ENCODE data around the gene TKFC. TPM values are rescaled to one million over a fixed set of nuclear protein-coding genes. Genes with fewer than 3 reads are reported as not detected.

Gene TKFC
- total RNA-seq, 1 experiment from 2014 or later = 82.3 TPM

DNA sequence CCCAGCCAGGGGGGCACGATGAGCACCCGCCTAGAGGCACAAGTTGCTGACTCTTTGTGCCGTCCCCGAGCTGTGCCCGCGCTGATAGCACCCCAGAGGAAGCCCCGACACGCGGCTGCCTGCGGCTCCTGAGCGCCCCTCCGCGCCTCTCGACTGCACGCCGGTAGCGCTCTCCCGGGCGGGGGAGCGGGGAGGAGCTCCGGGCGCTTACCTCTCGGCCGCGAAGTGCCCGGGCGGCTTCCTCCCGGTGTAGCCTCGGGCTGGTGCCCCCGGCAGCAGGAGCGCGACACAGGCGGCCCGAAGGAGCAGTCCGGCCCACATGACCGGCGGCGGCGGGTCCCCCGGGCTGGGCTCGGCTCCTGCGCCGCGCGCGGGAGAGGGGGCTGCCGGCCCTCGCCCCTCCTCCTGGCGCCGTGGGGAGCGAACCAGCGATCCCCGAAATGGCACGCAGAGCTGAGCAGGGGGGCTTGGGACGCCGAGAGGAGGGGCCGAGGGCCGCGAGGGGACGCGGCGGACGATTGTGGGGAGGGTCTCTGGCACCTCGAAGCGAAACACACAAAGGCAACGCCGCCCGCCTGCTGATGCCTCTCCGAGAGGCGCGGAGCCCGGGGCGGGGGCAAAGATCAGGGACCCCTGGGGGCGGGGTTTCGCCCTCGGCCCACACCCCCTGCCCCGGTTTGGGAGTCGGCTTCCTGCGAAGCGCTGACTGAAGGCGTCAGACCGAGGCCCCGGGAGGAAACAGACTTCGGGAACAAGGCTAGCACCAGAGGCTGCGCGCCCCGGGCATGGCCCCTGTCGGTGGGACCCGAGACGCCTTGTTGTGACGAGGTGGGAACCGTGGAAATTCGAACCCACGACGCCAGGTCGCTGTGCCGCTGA, 38.1 kb upstream of the TKFC start, which contains the start of gene VWCE:
Gene VWCE (minus strand): TSS at position 600 of the 879 bp plus-strand sequence. CDS start 279 bp downstream, at position 321.
- peaks cover 12% of the 10 kb centered on the region for H3K36me3 ChIP-seq (ENCODE audit: insufficient read depth, low read length, poor library complexity, severe bottlenecking)
- BruUV-seq (replicated peaks) = no TSS peak
- DNase-seq (ENCODE audit: low spot score) = peak; percentile 88
- H3K4me3 ChIP-seq (ENCODE audit: low read depth, low read length, poor library complexity, severe bottlenecking) = peak within 1 kb of the TSS; percentile 61
- no peaks in the 10 kb centered on the region for H3K27me3 ChIP-seq (replicated peaks; ENCODE audit: insufficient read depth, low read depth, low read length, poor library complexity)
- TF ChIP-seq, protein P1, sequence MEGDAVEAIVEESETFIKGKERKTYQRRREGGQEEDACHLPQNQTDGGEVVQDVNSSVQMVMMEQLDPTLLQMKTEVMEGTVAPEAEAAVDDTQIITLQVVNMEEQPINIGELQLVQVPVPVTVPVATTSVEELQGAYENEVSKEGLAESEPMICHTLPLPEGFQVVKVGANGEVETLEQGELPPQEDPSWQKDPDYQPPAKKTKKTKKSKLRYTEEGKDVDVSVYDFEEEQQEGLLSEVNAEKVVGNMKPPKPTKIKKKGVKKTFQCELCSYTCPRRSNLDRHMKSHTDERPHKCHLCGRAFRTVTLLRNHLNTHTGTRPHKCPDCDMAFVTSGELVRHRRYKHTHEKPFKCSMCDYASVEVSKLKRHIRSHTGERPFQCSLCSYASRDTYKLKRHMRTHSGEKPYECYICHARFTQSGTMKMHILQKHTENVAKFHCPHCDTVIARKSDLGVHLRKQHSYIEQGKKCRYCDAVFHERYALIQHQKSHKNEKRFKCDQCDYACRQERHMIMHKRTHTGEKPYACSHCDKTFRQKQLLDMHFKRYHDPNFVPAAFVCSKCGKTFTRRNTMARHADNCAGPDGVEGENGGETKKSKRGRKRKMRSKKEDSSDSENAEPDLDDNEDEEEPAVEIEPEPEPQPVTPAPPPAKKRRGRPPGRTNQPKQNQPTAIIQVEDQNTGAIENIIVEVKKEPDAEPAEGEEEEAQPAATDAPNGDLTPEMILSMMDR (conservative IDR thresholded peaks at IDR 0.05; ENCODE audit: low read depth, low read length) = peak; percentile 56
- no peak for TF ChIP-seq EZH2 (IDR thresholded peaks at IDR 0.05; ENCODE audit: borderline replicate concordance, low read depth, low read length, poor library complexity, severe bottlenecking)
- peak within 1 kb of the TSS; percentile 75 for H3K27ac ChIP-seq (ENCODE audit: low read depth, low read length, poor library complexity, severe bottlenecking)
- CTCF ChIA-PET = interaction anchor here (0.9 to 1.3 kb wide), 2 partner anchors 41 to 91 kb away, joined by 3 to 4 read pairs; no protein-coding TSS in a partner anchor
- POLR2A ChIA-PET (ENCODE audit: low non-redundant PET) = no interaction called here
- peaks cover 8% of the 10 kb centered on the region for H3K4me1 ChIP-seq (ENCODE audit: insufficient read depth, low read length, poor library complexity, severe bottlenecking)
- H3K9me3 ChIP-seq (ENCODE audit: low read depth, low read length, poor library complexity, severe bottlenecking) = no peaks in the 10 kb centered on the region
- intact Hi-C loops (cut with micrococcal nuclease; ENCODE audit: unreplicated experiment) = no loop called here

DNA sequence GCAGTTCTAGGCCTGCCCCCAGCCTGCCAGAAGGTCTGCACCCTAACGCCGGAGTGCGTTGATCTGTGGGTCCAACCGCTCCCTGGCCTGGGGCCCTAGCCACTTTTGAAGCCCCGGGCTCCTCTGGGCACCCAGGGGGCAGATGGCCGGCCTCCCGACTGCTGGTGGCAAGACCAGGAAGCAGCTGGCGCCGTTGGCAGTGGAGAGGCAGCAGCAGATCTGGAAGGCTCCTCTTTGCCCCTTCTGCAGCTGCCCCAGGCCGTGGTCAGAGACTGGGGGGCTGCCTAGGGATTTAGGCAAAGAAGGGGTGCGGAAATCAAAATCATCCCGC, 37.5 kb upstream of the TKFC start:
- Histone ChIP-seq H3K27ac (ENCODE audit: low read depth, low read length, poor library complexity, severe bottlenecking) (peak overlapping the region; percentile 75), H3K36me3 (ENCODE audit: insufficient read depth, low read length, poor library complexity, severe bottlenecking) (peaks cover 18% of the 10 kb centered on the region), H3K9me3 (ENCODE audit: low read depth, low read length, poor library complexity, severe bottlenecking) (no peaks in the 10 kb centered on the region), H3K4me1 (ENCODE audit: insufficient read depth, low read length, poor library complexity, severe bottlenecking) (peaks cover 8% of the 10 kb centered on the region), H3K4me3 (ENCODE audit: low read depth, low read length, poor library complexity, severe bottlenecking) (peak overlapping the region; percentile 61), H3K27me3 (replicated peaks; ENCODE audit: insufficient read depth, low read depth, low read length, poor library complexity) (no peaks in the 10 kb centered on the region)
- intact Hi-C loops (cut with micrococcal nuclease; ENCODE audit: unreplicated experiment) = no loop called here
- no peak for TF ChIP-seq EZH2 (IDR thresholded peaks at IDR 0.05; ENCODE audit: borderline replicate concordance, low read depth, low read length, poor library complexity, severe bottlenecking)
- TF ChIP-seq, protein P1 (conservative IDR thresholded peaks at IDR 0.05; ENCODE audit: low read depth, low read length) = no peak
- ChIA-PET CTCF (no interaction called here), POLR2A (ENCODE audit: low non-redundant PET) (no interaction called here)
- BruUV-seq (replicated peaks) = no TSS peak
- DNase-seq (ENCODE audit: low spot score) = no peak

DNA sequence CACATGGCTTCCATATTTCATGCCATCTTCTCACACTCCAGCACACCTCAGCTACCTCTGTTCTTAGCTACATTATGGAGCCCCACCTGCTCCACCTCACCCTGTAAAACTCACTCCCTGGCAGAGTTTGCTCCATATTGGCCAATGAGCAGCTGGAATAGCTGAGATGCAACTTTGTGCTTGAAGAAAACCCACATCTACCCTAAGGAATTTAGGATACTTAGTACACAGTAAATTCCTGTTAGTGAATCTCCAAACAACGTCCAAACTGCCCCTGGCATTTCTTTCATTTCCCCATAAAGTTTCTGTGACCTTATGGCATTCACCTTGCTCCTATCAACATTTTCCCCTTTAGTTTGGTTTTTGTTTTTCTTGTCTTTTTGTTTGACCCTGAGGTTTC, 35.7 kb upstream of the TKFC start:
- POLR2A ChIA-PET (ENCODE audit: low non-redundant PET) = interaction anchor here (0.6 kb wide), 1 partner anchor 14 kb away, joined by 4 read pairs; no protein-coding TSS in a partner anchor
- no peak for TF ChIP-seq EZH2 (IDR thresholded peaks at IDR 0.05; ENCODE audit: borderline replicate concordance, low read depth, low read length, poor library complexity, severe bottlenecking)
- TF ChIP-seq, protein P1 (conservative IDR thresholded peaks at IDR 0.05; ENCODE audit: low read depth, low read length) = no peak
- CTCF ChIA-PET = interaction anchor here (0.7 kb wide), 1 partner anchor 384 kb away, joined by 10 read pairs; the partner anchor contains the start of gene TMEM109

More for the DNA sequence above, 35.7 kb upstream of the TKFC start:
- H3K36me3 ChIP-seq (ENCODE audit: insufficient read depth, low read length, poor library complexity, severe bottlenecking) = peaks cover 36% of the 10 kb centered on the region
- intact Hi-C loops (cut with micrococcal nuclease; ENCODE audit: unreplicated experiment) = no loop called here
- no peaks in the 10 kb centered on the region for H3K9me3 ChIP-seq (ENCODE audit: low read depth, low read length, poor library complexity, severe bottlenecking)
- no TSS peak for BruUV-seq (replicated peaks)
- no peak overlapping the region for H3K27ac ChIP-seq (ENCODE audit: low read depth, low read length, poor library complexity, severe bottlenecking)
- H3K4me3 ChIP-seq (ENCODE audit: low read depth, low read length, poor library complexity, severe bottlenecking) = no peak overlapping the region
- DNase-seq (ENCODE audit: low spot score) = no peak
- peaks cover 8% of the 10 kb centered on the region for H3K4me1 ChIP-seq (ENCODE audit: insufficient read depth, low read length, poor library complexity, severe bottlenecking)
- H3K27me3 ChIP-seq (replicated peaks; ENCODE audit: insufficient read depth, low read depth, low read length, poor library complexity) = no peaks in the 10 kb centered on the region

All from A673 (cell line).